MCF 10A (cell line): Measurements from ENCODE around the gene CALY. TPM values are rescaled to one million over a fixed set of nuclear protein-coding genes. Genes with fewer than 3 reads are reported as not detected.

Source experiments
- BruUV-seq: library from RNA; stranded (reverse); fragments of 400-500 nt; replicated peaks from 2 replicates; lab custom pipeline; 2021; lab: Mats Ljungman, UMichigan
- CTCF ChIA-PET: fragments of 300-600 bp; sonication (Branson Sonifier 250); formaldehyde crosslinking; extraction: SDS; loops from one replicate; lab custom pipeline; 2021; ENCODE audit warnings: antibody characterized with exemption, inconsistent platforms; lab: Yijun Ruan, JAX
- POLR2A ChIA-PET: fragments of 300-600, 350-650 bp; sonication (Branson Sonifier 250); formaldehyde crosslinking; extraction: SDS; loops from one replicate; lab custom pipeline; 2020; ENCODE audit warnings: antibody characterized with exemption, inconsistent platforms; lab: Yijun Ruan, JAX
- DNase-seq: peaks from one replicate; pipeline ENCODE4 v3.0.0-alpha.2; 2018; ENCODE audit not compliant: unreplicated experiment
- H3K27ac Mint-ChIP-seq: one replicate; pipeline ENCODE4 v1.8.0; 2022; ENCODE audit warnings: mild to moderate bottlenecking, low read depth, mixed read lengths; ENCODE audit not compliant: unreplicated experiment
- H3K27me3 Mint-ChIP-seq: one replicate; pipeline ENCODE4 v1.8.0; 2022; ENCODE audit warnings: mixed read lengths; ENCODE audit not compliant: insufficient read depth, unreplicated experiment
- H3K36me3 Mint-ChIP-seq: one replicate; pipeline ENCODE4 v1.8.0; 2022; ENCODE audit warnings: mild to moderate bottlenecking, moderate library complexity, mixed read lengths; ENCODE audit not compliant: insufficient read depth, unreplicated experiment
- H3K4me1 Mint-ChIP-seq: one replicate; pipeline ENCODE4 v1.8.0; 2022; ENCODE audit warnings: mixed read lengths; ENCODE audit not compliant: insufficient read depth, unreplicated experiment
- H3K4me3 Mint-ChIP-seq: one replicate; pipeline ENCODE4 v1.8.0; 2022; ENCODE audit warnings: mild to moderate bottlenecking, moderate library complexity, mixed read lengths; ENCODE audit not compliant: unreplicated experiment
- H3K9me3 Mint-ChIP-seq: one replicate; pipeline ENCODE4 v1.8.0; 2022; ENCODE audit warnings: mixed read lengths; ENCODE audit not compliant: unreplicated experiment
- intact Hi-C: fragments of 100-400 bp; cut with micrococcal nuclease; formaldehyde crosslinking; loops from 2 replicates; pipeline ENCODE4 v1.14.1; 2022
- total RNA-seq: library from RNA; stranded (reverse); gene quantifications from 2 replicates; pipeline ENCODE4 v1.2.3, GENCODE V29; 2022
- TF ChIP-seq, protein P1 (sequence below): fragments of 200-600 bp; IDR thresholded peaks from one replicate; pipeline ENCODE4 v1.8.0; 2022; ENCODE audit warnings: antibody characterized with exemption, mild to moderate bottlenecking; ENCODE audit not compliant: unreplicated experiment

CALY gene
- total RNA-seq, 1 experiment from 2014 or later: not detected

DNA sequence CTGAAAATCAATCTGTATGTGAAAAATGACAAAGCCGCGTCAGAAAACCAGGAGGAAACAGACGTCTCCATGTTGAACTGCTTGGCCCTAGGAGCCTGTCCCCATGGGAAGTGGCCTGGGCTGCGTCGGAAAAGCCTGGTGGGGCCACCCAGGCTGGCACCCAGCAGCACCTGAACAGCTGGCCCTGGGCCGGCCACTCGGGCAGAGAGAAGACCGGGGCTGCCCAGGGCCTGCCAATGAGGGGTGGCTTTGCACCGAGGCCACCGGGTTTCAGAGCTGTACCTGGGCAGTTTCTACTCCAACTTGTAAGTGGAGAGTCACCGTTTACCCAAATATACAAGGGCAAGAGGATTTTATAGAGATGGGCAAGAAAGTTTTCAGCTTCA lies 22.2 kb upstream of the CALY start:
- intact Hi-C loops: no loop called here
- TF ChIP-seq, protein P1, sequence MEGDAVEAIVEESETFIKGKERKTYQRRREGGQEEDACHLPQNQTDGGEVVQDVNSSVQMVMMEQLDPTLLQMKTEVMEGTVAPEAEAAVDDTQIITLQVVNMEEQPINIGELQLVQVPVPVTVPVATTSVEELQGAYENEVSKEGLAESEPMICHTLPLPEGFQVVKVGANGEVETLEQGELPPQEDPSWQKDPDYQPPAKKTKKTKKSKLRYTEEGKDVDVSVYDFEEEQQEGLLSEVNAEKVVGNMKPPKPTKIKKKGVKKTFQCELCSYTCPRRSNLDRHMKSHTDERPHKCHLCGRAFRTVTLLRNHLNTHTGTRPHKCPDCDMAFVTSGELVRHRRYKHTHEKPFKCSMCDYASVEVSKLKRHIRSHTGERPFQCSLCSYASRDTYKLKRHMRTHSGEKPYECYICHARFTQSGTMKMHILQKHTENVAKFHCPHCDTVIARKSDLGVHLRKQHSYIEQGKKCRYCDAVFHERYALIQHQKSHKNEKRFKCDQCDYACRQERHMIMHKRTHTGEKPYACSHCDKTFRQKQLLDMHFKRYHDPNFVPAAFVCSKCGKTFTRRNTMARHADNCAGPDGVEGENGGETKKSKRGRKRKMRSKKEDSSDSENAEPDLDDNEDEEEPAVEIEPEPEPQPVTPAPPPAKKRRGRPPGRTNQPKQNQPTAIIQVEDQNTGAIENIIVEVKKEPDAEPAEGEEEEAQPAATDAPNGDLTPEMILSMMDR: no peak
- H3K4me3 Mint-ChIP-seq: no peak overlapping the region
- H3K27me3 Mint-ChIP-seq: no peaks in the 10 kb centered on the region
- no peak for DNase-seq
- H3K4me1 Mint-ChIP-seq: no peaks in the 10 kb centered on the region
- BruUV-seq: no TSS peak
- POLR2A ChIA-PET: interaction anchor here (0.6 to 0.7 kb wide), 2 partner anchors 51 to 692 kb away, joined by 3 read pairs; no protein-coding TSS in a partner anchor
- no peaks in the 10 kb centered on the region for H3K9me3 Mint-ChIP-seq
- CTCF ChIA-PET: no interaction called here
- peaks cover 15% of the 10 kb centered on the region for H3K36me3 Mint-ChIP-seq
- no peak overlapping the region for H3K27ac Mint-ChIP-seq

DNA sequence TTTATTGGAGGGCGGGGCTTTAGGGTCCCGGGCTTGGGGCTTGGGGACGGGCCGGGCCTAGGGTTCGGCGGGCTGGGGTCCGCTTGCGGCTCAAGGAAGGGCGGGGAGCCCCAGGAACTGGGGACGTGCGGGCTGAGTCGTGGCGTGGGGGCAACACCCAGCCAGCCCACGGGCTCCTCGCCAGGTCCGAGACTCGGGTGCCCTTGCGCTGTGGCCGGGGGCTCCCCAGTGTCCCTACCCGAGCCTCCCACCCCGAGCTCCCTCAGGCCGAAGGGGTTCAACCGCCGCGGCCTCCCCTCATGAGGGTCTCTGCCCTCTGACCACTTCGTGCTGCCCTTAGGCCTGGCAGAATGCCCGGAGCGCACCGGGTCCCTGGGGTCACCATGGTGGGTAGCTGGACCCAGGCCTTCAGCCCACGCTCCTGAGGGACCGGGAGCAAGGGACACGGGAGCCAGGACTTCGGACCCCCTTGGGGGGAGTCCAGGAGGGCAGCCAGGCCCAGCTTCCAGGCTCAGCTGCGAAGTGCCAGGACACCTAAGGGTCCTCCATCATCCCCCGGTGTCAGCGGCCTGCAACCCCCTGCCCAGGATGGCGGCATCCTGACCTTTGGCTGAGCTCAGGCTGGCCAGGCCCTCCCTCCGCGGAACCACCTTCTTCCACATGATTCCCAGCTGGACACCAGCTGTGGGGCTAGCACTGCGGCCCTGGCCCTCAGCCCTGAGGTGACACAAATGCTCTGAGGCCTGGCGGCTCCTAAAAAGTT lies 21.6 kb upstream of the CALY start:
- Mint-ChIP-seq H3K27ac (no peak overlapping the region), H3K27me3 (no peaks in the 10 kb centered on the region)

DNA sequence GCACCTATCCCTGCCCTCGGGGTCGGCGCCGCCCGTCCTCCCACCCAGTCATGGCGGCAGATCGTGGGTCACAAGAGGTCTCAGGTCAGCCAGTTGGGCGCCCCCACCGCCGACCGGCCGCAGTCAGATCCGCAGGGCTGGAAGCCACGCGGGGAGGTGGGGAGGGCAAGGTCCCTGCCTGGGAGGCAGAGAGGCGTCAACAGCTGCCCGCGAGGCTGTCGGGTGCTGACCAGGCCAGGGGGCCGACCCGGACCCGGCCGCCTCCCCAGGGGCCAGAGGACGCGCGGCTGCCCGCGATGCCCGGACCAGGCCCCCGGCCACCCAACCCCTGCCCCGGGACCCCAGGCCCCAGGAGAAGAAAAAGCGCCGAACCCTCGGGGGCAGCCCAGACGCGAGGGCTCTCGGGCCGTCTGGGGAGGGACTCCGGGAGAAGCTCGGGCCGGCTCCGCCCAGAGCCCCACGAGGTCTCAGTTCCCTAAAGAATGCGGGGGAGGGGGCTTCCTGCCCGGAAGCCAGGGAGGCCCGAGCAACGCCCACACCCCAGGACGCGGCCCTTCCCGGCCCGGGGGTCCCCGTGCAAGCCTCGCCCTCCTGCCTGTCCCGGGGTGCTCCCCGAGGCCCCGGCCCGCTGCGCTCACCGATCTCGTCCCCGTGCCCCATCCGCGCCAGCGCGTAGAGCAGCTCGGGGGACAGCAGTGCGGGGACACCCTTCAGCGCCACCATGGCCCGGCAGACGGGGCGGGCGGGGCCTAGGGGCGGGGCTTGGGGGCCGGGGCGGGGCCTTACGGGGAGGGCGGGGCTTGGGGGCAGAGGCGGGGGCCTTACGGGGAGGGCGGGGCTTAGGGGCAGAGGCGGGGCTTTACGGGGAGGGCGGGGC lies 20.8 kb upstream of the CALY start, which contains the start of gene FUOM:
TSS of gene FUOM (minus strand) at position 735 of the 877 bp plus-strand sequence. CDS start at position 723, 12 bp downstream.
- Mint-ChIP-seq H3K4me3 (peak within 1 kb of the TSS; percentile 68), H3K27me3 (no peaks in the 10 kb centered on the region), H3K27ac (no peak within 1 kb of the TSS), H3K9me3 (no peaks in the 10 kb centered on the region), H3K36me3 (peaks cover 15% of the 10 kb centered on the region), H3K4me1 (no peaks in the 10 kb centered on the region)
- TF ChIP-seq, protein P1: no peak
- no TSS peak for BruUV-seq
- ChIA-PET POLR2A (interaction anchor here (0.6 to 1.2 kb wide), 3 partner anchors 10 to 44 kb away, joined by 3 to 4 read pairs (median 3); partner anchors contain the start of gene PRAP1), CTCF (interaction anchor here (0.5 kb wide), 1 partner anchor 82 kb away, joined by 3 read pairs; no protein-coding TSS in a partner anchor)
- DNase-seq: peak; percentile 56
- intact Hi-C loops: no loop called here

More for the DNA sequence above, 21.6 kb upstream of the CALY start:
- TF ChIP-seq, protein P1: no peak
- ChIA-PET POLR2A (interaction anchor here (0.6 to 1.2 kb wide), 3 partner anchors 11 to 50 kb away, joined by 3 read pairs; partner anchors contain the start of gene PRAP1), CTCF (interaction anchor here (0.5 kb wide), 1 partner anchor 83 kb away, joined by 3 read pairs; no protein-coding TSS in a partner anchor)
- peak overlapping the region; percentile 68 for H3K4me3 Mint-ChIP-seq
- intact Hi-C loops: no loop called here
- peaks cover 15% of the 10 kb centered on the region for H3K36me3 Mint-ChIP-seq
- no TSS peak for BruUV-seq
- DNase-seq: no peak
- H3K9me3 Mint-ChIP-seq: no peaks in the 10 kb centered on the region
- H3K4me1 Mint-ChIP-seq: no peaks in the 10 kb centered on the region
